Keratinocyte (primary cell): ENCODE results near the gene HINFP.

ENCODE experiments used
- EZH2 ChIP-seq: IDR thresholded peaks from one replicate; pipeline ENCODE4 v1.6.1; 2012; ENCODE audit warnings: inconsistent platforms, mild to moderate bottlenecking, low read length, moderate library complexity
- TF ChIP-seq, protein P1 (sequence below), 3 experiments: IDR thresholded peaks in 1 of 3; conservative IDR thresholded peaks in 1 of 3; optimal IDR thresholded peaks in 1 of 3; 2 replicates in 2 of 3; 3 replicates in 1 of 3; pipeline versions ENCODE3 to v1.5.1; 2011; ENCODE audit warnings: low read length in 3 of 3, mild to moderate bottlenecking in 3 of 3, moderate library complexity in 2 of 3, control low read depth in 1 of 3, inconsistent platforms in 1 of 3; ENCODE audit not compliant: insufficient read depth in 2 of 3; ENCODE audit errors: extremely low read depth in 1 of 3

DNA sequence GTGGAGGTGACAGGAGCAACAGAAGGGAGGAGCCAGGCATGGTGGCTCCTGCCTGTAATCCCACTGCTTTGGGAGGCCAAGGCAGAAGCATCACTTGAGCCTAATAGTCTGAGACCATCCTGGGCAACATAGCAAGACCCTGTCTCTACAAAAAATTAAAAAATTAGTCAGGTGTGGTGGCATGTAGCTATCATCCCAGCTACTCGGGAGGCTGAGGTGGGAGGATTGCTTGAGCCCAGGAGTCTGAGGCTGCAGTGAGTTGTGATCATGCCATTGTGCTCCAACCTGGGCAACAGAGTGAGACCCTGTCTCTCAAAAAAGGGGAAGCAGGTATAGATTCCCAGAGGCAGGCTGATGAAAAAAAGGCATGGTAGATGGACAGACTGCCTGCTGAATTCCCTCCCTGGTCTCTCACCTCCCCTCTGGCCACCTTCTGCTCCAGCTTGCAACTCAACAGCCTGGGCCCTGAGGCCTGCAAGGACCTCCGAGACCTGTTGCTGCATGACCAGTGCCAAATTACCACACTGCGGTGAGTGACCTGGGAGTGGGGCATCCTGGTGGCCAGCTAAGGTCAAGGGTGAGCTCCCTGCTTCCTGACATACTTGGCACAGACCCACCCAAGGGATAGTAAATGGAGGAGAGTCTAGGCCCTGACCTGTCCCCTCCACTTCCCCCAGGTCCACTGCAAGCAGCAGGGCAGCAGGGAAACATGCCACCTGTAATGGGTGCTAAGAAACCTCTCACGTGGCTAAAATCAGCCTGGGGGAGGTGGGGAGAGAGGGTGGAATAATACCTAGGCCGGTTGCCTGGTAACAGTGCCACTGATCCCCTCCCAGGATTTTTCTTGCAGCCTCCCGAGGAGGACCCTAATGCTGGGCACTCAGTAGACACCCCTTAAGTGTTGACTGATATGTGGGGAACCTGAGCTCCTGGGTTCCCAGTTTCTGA lies 59.6 kb downstream of the HINFP start:
- TF ChIP-seq, protein P1, sequence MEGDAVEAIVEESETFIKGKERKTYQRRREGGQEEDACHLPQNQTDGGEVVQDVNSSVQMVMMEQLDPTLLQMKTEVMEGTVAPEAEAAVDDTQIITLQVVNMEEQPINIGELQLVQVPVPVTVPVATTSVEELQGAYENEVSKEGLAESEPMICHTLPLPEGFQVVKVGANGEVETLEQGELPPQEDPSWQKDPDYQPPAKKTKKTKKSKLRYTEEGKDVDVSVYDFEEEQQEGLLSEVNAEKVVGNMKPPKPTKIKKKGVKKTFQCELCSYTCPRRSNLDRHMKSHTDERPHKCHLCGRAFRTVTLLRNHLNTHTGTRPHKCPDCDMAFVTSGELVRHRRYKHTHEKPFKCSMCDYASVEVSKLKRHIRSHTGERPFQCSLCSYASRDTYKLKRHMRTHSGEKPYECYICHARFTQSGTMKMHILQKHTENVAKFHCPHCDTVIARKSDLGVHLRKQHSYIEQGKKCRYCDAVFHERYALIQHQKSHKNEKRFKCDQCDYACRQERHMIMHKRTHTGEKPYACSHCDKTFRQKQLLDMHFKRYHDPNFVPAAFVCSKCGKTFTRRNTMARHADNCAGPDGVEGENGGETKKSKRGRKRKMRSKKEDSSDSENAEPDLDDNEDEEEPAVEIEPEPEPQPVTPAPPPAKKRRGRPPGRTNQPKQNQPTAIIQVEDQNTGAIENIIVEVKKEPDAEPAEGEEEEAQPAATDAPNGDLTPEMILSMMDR (optimal IDR thresholded peaks at IDR 0.05 in 1 of 3, IDR thresholded peaks at IDR 0.05 in 1 of 3, conservative IDR thresholded peaks at IDR 0.05 in 1 of 3; ENCODE audit: extremely low read depth in 1 of 3, insufficient read depth in 2 of 3, low read length in 3 of 3) = no peak
- no peak for TF ChIP-seq EZH2
